GM12875 (cell line): ENCODE data around the gene PHETA1.

Experiments used
- H3K4me3 ChIP-seq: one replicate; pipeline ENCODE4 v1.5.1; 2011; ENCODE audit warnings: low read depth, low read length, control low read depth
- TF ChIP-seq, protein P1 (sequence below): IDR thresholded peaks from 2 replicates; pipeline ENCODE4 v1.5.1; 2011; ENCODE audit warnings: low read depth, mild to moderate bottlenecking, control low read depth, inconsistent platforms, low read length, moderate library complexity, borderline replicate concordance; ENCODE audit not compliant: insufficient read depth

Gene PHETA1

DNA sequence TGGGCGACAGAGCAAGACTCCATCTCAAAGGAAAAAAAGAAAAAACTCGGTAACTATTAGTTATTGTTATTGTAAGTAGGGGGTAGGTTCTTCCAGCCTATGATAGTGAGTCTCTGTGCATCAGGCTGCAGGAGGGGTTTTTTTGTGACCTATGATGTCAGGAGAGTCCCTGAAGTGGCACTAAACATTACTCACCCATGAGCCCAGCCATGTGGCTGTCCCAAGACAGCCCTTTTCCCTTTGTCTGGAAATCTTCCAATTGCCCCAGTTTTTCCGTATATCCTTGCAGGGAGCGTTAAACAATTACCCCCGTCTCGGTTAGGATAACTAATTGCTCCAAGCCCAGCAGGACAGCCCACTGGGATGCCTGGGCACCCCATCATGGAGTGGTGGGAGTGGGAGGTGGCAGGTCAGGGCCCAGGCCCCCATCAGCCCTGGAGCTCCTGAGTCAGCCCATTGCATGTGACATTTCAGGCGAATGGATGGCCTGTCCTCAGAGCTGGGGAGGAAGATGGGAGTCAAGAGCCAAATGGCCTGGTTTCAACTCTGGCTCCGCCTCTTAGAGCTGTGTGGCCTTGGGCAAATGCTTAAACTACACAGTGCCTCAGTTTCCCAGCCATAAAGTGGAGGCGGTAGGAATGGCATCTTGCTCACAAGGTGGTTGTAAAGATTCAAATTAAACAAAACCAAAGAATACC lies 16.4 kb downstream of the PHETA1 start:
- H3K4me3 ChIP-seq = no peak overlapping the region
- TF ChIP-seq, protein P1, sequence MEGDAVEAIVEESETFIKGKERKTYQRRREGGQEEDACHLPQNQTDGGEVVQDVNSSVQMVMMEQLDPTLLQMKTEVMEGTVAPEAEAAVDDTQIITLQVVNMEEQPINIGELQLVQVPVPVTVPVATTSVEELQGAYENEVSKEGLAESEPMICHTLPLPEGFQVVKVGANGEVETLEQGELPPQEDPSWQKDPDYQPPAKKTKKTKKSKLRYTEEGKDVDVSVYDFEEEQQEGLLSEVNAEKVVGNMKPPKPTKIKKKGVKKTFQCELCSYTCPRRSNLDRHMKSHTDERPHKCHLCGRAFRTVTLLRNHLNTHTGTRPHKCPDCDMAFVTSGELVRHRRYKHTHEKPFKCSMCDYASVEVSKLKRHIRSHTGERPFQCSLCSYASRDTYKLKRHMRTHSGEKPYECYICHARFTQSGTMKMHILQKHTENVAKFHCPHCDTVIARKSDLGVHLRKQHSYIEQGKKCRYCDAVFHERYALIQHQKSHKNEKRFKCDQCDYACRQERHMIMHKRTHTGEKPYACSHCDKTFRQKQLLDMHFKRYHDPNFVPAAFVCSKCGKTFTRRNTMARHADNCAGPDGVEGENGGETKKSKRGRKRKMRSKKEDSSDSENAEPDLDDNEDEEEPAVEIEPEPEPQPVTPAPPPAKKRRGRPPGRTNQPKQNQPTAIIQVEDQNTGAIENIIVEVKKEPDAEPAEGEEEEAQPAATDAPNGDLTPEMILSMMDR = no peak

DNA sequence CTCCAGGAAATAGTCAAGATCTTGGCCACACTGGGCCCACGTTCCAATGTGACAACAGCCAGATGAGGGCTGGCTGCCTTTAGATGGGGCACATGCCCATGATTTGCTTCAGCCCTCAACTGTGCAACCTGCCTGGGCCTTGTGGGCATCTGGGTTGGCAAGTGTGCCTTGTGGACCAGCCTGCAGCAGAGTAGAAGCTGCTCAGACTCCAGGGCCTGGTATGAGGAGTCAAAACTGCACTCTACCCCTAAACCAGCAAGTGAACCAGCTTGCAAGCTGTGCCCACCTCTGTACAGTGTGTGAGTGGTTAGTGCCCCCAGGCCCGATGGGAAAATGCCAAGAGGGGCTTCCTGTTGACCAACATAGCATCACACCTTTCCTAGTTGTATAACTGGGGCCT lies 17.9 kb downstream of the PHETA1 start:
- TF ChIP-seq, protein P1 = no peak
- H3K4me3 ChIP-seq = no peak overlapping the region

DNA sequence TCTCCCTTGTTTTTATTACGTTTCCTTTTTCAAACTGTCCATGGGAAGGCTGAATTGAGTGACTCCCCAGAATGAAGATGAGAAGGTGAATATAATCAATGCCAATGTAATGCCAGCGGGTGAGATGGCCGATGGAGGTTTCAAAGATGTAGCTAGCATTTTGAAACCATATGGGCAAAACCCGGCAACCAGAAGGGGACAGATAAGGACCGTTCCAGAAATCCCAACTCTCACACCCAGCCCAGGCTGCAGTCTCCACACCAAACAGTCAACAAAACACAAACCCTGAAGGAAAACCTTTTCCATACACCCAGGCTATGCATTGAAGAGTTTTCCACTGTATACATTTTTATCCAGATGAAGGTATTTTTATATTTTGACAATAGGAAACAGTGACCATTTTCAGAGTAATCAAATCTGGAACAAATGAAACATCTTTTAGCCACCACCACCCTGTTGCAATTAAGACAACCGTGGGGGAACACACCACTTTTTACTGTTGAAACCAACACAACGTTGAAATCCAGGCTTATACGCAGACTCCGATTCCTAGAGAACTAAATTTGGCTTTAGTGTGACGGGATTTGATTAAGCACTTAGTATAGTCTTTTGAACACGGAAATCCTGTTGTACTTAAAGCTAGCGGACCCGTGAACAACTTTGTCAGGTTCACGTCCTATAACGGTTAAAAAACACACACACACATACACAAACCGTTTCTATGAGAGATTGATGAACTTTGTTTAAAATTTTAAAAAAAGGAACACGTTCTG lies 19.0 kb downstream of the PHETA1 start:
- H3K4me3 ChIP-seq = no peak overlapping the region
- TF ChIP-seq, protein P1 = no peak

DNA sequence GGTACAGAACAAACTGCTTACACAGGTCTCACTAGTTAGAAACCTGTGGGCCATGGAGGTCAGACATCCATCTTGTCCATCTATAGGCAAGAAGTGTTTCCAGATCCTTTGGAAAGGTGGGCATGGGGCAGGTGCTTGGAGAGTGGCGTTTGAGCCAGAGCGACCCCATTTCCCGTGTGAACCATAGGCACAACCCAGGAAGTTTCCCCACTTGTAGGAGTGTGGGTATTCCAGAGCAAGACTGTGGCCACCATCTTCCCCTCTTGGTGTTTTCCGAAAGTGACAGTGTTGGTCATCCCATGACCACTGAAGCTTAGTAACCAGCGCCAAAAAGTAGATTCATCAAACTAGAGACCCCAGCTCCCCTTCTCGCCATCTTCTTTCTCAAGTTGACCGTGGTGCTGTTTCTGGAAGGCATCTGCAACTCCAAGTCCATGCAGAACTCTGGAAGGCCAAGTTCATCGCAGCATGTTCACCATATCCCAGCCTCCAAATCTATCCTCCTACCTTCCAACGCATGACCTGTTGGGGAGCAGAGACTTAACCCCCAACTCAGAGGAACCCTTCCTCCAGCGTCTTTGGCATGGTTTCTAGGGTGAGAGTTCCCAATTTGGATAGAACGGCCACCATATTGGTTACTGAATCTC lies 19.7 kb downstream of the PHETA1 start:
- TF ChIP-seq, protein P1 = no peak

DNA sequence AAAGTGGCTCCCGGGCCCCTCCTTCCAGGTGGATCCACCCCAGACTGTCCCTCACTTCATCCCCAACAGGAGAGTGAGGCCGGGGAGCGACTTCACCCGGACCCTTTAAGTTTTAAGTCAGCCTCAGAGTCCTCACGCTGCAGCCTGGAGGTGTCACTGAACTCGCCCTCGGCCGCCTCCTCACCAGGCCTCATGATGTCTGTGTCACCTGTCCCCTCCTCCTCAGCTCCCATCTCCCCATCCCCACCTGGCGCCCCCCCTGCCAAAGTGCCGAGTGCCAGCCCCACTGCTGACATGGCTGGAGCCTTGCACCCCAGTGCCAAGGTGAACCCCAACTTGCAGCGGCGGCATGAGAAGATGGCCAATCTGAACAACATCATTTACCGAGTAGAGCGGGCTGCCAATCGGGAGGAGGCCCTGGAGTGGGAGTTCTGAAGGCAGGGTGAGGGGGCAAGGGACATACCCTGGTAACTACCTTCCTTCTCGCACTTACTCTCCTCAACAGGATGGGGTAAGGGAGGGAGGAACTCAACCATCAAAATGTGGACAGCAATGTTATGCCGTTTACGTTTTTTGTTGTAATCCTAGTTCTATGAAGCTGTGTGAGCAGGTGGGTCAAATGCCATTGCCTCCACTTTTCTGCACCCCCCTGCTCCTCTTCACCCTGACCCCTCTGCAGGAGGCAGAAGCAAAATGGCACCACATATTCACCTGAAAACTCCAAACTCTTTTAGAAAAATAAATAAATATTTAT lies 20.8 kb downstream of the PHETA1 start:
- TF ChIP-seq, protein P1 = no peak

More for the DNA sequence above, 19.7 kb downstream of the PHETA1 start:
- no peak overlapping the region for H3K4me3 ChIP-seq

DNA sequence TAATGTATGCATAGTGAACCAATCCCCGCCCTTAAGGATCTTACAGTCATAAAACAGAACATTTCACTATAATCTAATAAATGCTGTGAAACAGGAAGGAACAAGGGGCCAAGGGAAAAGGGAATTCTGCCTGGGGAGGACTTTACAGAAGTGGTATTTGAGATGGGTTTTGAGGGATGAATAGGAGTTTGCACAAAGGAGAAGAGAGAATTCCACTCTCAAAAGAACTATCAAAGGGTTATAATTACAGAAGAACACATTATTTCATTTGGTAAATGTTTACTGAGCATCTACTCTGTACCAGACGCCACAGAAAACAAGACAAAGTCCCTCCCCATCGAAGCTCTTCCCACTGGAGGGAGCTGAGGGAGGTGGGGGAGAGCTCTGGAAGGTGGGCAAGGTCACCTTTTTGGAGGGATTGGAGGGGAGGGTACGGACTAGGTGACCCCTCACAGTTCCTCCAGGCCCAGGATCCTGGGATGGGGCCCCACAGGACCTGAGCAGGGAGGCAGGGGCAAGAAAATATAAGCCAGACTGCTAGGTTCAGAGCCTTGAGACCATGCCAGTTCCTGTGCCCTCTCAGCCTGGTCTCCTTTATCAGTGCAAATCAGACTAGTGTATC lies 24.5 kb downstream of the PHETA1 start:
- TF ChIP-seq, protein P1 = no peak
- H3K4me3 ChIP-seq = no peak overlapping the region

More for the DNA sequence above, 20.8 kb downstream of the PHETA1 start:
- no peak overlapping the region for H3K4me3 ChIP-seq
